ENCODE data around the gene MACROD2. TPM values are rescaled to one million over a fixed set of nuclear protein-coding genes. Genes with fewer than 3 reads are reported as not detected.

The MACROD2 gene
- total and polyA plus RNA-seq, 2 of the 4 experiments (the other 2 are of a cell fraction) = not detected

GRCh38 chr20:14612391-14612790, 617.1 kb downstream of the MACROD2 start:
- no peaks in the 10 kb centered on the region for H3K9me3 ChIP-seq (ENCODE audit: control insufficient read depth, insufficient read depth, low read length)
- no peak overlapping the region for H2BK120ac ChIP-seq (ENCODE audit: low read depth, low read length)
- H3K18ac ChIP-seq (ENCODE audit: low read depth, low read length) = no peak overlapping the region
- H2AFZ ChIP-seq (replicated peaks; ENCODE audit: low read length, poor library complexity) = no peak overlapping the region
- no TSS peak for BruUV-seq (replicated peaks)
- no peak overlapping the region for H2BK15ac ChIP-seq (ENCODE audit: low read depth, low read length)
- H3K9ac ChIP-seq (ENCODE audit: low read depth, low read length) = no peak overlapping the region
- H2AK5ac ChIP-seq (ENCODE audit: low read depth, low read length) = no peak overlapping the region
- no peaks in the 10 kb centered on the region for H3K27me3 ChIP-seq (ENCODE audit: control insufficient read depth, insufficient read depth, low read length)
- dilution Hi-C loops (cut with HindIII; ENCODE audit: low sequenced_read_pairs, unreplicated experiment) (no loop called here), in situ Hi-C loops (cut with MboI; ENCODE audit: low sequenced_read_pairs) (no loop called here), intact Hi-C loops (cut with micrococcal nuclease) (no loop called here)
- ChIA-PET POLR2A (ENCODE audit: unreplicated experiment) (no interaction called here), CTCF (no interaction called here)
- H4K91ac ChIP-seq (ENCODE audit: insufficient read depth, low read depth, low read length) = no peak overlapping the region
- no peaks in the 10 kb centered on the region for H3K9me1 ChIP-seq (ENCODE audit: insufficient read depth, low read length)
- H3K4ac ChIP-seq (ENCODE audit: low read depth, low read length) = no peak overlapping the region
- peak; percentile 4 for DNase-seq
- H4K5ac ChIP-seq (ENCODE audit: low read depth, low read length) = no peak overlapping the region
- ATAC-seq (ENCODE audit: low read depth) = no peak
- no peak overlapping the region for H3K14ac ChIP-seq (replicated peaks; ENCODE audit: low read depth, low read length)
- no peak overlapping the region for H3K4me3 ChIP-seq (ENCODE audit: insufficient read depth, low read depth, low read length)
- no peak overlapping the region for H3K4me2 ChIP-seq (ENCODE audit: low read depth, low read length)
- H3K23ac ChIP-seq (ENCODE audit: low read depth, low read length) = no peak overlapping the region
- H3K79me1 ChIP-seq (ENCODE audit: low read depth in 1 of 2, low read length in 2 of 2) = no peaks in the 10 kb centered on the region
- TF ChIP-seq MXI1 (IDR thresholded peaks at IDR 0.05; ENCODE audit: borderline replicate concordance, low read depth, low read length) = no peak
- TF ChIP-seq MAZ (IDR thresholded peaks at IDR 0.05; ENCODE audit: borderline replicate concordance, low read depth, low read length) = no peak
- TF ChIP-seq CHD1 (IDR thresholded peaks at IDR 0.05; ENCODE audit: low read depth, low read length) = no peak
- peak; percentile 72 for TF ChIP-seq CEBPB (IDR thresholded peaks at IDR 0.05; ENCODE audit: low read depth, low read length)
- TF ChIP-seq POLR2A (IDR thresholded peaks at IDR 0.05; ENCODE audit: low read depth, low read length) = no peak
- TF ChIP-seq USF2 (IDR thresholded peaks at IDR 0.05; ENCODE audit: low read depth, low read length) = no peak
- H3K27ac ChIP-seq (ENCODE audit: insufficient read depth, low read length) = no peak overlapping the region
- H3K4me1 ChIP-seq (ENCODE audit: control insufficient read depth, insufficient read depth, low read length) = no peaks in the 10 kb centered on the region
- WGBS, 2 experiments (ENCODE audit: extremely low coverage in 2 of 2, insufficient read length in 1 of 2) = no CpG with 5 or more reads among the region's 1 CpG
- H3K36me3 ChIP-seq (ENCODE audit: control insufficient read depth, insufficient read depth, low read length) = no peaks in the 10 kb centered on the region
- H2AK9ac ChIP-seq (replicated peaks; ENCODE audit: low read depth, low read length, poor library complexity) = no peak overlapping the region
- no peak overlapping the region for H3K56ac ChIP-seq (ENCODE audit: extremely low read depth, insufficient read depth, low read length)
- H2BK5ac ChIP-seq (ENCODE audit: low read depth, low read length, poor library complexity, severe bottlenecking) = no peak overlapping the region
- no peaks in the 10 kb centered on the region for H4K20me1 ChIP-seq (ENCODE audit: insufficient read depth, low read length)
- H4K8ac ChIP-seq (ENCODE audit: low read depth in 2 of 2, low read length in 2 of 2) = no peak overlapping the region
- no peak overlapping the region for H2BK20ac ChIP-seq (ENCODE audit: low read depth, low read length)

Measured in IMR-90 (cell line).